Prostate gland (tissue), 2 donors: ENCODE results near the gene INSR. TPM values are rescaled to one million over a fixed set of nuclear protein-coding genes. Genes with fewer than 3 reads are reported as not detected.

ENCODE experiments used
- DNase-seq: peaks from one replicate; pipeline ENCODE4 v3.0.0-alpha.2; 2019; ENCODE audit warnings: low spot score
- H3K27ac ChIP-seq, 2 donors: fragments of 200-600 bp; sonication (generic); 2 replicates each; pipeline ENCODE4 v1.5.1; 2017 to 2019
- H3K27me3 ChIP-seq: fragments of 200-600 bp; sonication (generic); replicated peaks from 2 replicates; pipeline ENCODE4 v1.5.1; 2019; ENCODE audit not compliant: insufficient read depth
- H3K36me3 ChIP-seq, 2 donors: fragments of 200-600 bp; sonication (generic); 1 replicate in 1 of 2; 2 replicates in 1 of 2; pipeline versions ENCODE4 v1.5.1 to v1.8.1; 2017 to 2019
- H3K4me1 ChIP-seq: fragments of 200-600 bp; sonication (generic); replicated peaks from 2 replicates; pipeline ENCODE4 v1.5.1; 2019
- H3K4me3 ChIP-seq, 2 donors: fragments of 200-600 bp; sonication (generic); 2 replicates each; pipeline ENCODE4 v1.5.1; 2017 to 2019
- H3K9me3 ChIP-seq: fragments of 200-600 bp; sonication (generic); 2 replicates; pipeline ENCODE4 v1.5.1; 2017
- POLR2A ChIP-seq: fragments of 450-650 bp; IDR thresholded peaks from one replicate; pipeline ENCODE4 v1.6.1; 2016; ENCODE audit warnings: antibody characterized with exemption, mild to moderate bottlenecking
- POLR2AphosphoS5 ChIP-seq: sonication (generic); formaldehyde crosslinking; IDR thresholded peaks from one replicate; pipeline ENCODE4 v1.6.1; 2017; ENCODE audit warnings: antibody characterized with exemption
- WGBS: methylation state at CpG from one replicate; pipeline ENCODE4 v1.1.5; 2018; 5-methylcytosine and 5-hydroxymethylcytosine counted together
- intact Hi-C: fragments of 100-400 bp; cut with DNase I; formaldehyde crosslinking; loops from one replicate; pipeline ENCODE4 v1.14.2; 2022
- total RNA-seq, 2 donors: library from RNA; depleted of rRNA; stranded (reverse); fragments of >200 nt; gene quantifications; one replicate each; pipeline ENCODE4 v1.1.0, GENCODE V29; 2016
- TF ChIP-seq, protein P1 (sequence below), 4 experiments: fragments of 200-600 bp in 2 of 4; fragments of 450-650 bp in 2 of 4; sonication (generic) in 2 of 4; IDR thresholded peaks; 1 replicate in 3 of 4; 2 replicates in 1 of 4; pipeline ENCODE4 v1.5.1; 2016 to 2019; ENCODE audit warnings: antibody characterized with exemption in 4 of 4, mild to moderate bottlenecking in 2 of 4, moderate library complexity in 2 of 4

INSR gene
- total RNA-seq, 2 donors from 2014 or later: 51.2 to 124 TPM

DNA sequence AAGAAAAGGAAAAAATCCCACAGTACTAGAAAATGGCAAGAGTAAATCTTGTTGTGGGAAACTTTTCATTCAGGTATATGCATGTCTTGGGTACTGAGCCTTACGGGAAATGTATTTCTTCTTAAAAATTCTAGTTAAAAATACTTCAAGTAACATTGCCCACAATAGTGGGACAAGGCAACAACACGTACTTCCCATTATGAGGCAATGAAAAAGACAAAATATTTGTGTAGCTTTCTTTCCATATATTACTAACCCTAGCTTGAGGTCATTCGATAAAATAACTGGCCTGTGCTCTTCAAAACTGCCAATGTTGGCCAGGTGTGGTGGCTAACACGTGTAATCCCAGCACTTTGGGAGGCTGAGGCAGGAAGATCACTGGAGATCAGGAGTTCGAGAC lies 99.2 kb downstream of the INSR start:
- WGBS: 92% methylated on average over 5 of the region's 5 CpGs
- TF ChIP-seq, protein P1, sequence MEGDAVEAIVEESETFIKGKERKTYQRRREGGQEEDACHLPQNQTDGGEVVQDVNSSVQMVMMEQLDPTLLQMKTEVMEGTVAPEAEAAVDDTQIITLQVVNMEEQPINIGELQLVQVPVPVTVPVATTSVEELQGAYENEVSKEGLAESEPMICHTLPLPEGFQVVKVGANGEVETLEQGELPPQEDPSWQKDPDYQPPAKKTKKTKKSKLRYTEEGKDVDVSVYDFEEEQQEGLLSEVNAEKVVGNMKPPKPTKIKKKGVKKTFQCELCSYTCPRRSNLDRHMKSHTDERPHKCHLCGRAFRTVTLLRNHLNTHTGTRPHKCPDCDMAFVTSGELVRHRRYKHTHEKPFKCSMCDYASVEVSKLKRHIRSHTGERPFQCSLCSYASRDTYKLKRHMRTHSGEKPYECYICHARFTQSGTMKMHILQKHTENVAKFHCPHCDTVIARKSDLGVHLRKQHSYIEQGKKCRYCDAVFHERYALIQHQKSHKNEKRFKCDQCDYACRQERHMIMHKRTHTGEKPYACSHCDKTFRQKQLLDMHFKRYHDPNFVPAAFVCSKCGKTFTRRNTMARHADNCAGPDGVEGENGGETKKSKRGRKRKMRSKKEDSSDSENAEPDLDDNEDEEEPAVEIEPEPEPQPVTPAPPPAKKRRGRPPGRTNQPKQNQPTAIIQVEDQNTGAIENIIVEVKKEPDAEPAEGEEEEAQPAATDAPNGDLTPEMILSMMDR (IDR thresholded peaks at IDR 0.05): no peak
- TF ChIP-seq POLR2AphosphoS5 (no peak), POLR2A (no peak)

DNA sequence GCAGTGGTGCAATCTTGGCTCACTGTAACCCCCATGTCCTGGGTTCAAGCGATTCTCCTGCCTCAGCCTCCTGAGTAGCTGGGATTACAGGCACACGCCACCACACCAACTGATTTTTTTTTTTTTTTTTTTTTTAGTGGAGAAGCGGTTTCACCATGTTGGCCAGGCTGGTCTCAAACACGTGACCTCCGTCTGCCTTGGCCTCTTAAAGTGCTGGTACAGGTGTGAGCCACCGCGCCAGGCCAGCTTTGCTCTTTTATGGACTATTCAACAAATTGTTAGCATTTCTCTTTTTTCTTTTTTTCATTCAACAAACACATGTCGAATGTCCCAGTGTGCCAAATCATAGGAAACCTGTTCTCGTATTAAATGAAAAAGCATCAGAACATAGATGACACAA lies 99.6 kb downstream of the INSR start:
- Histone ChIP-seq H3K27me3 (no peaks in the 10 kb centered on the region), H3K4me3 (no peak overlapping the region), H3K4me1 (no peaks in the 10 kb centered on the region), H3K36me3 (no peaks in the 10 kb centered on the region), H3K27ac (no peak overlapping the region), H3K9me3 (no peaks in the 10 kb centered on the region)
- 93% methylated on average over 9 of the region's 9 CpGs for WGBS
- intact Hi-C loops: no loop called here
- TF ChIP-seq POLR2AphosphoS5 (no peak), POLR2A (no peak)
- TF ChIP-seq, protein P1 (IDR thresholded peaks at IDR 0.05): no peak
- DNase-seq: no peak

More for the DNA sequence above, 99.2 kb downstream of the INSR start:
- intact Hi-C loops: no loop called here
- Histone ChIP-seq H3K27me3 (no peaks in the 10 kb centered on the region), H3K27ac (no peak overlapping the region), H3K36me3 (no peaks in the 10 kb centered on the region), H3K4me1 (no peaks in the 10 kb centered on the region), H3K4me3 (no peak overlapping the region), H3K9me3 (no peaks in the 10 kb centered on the region)
- DNase-seq: no peak

DNA sequence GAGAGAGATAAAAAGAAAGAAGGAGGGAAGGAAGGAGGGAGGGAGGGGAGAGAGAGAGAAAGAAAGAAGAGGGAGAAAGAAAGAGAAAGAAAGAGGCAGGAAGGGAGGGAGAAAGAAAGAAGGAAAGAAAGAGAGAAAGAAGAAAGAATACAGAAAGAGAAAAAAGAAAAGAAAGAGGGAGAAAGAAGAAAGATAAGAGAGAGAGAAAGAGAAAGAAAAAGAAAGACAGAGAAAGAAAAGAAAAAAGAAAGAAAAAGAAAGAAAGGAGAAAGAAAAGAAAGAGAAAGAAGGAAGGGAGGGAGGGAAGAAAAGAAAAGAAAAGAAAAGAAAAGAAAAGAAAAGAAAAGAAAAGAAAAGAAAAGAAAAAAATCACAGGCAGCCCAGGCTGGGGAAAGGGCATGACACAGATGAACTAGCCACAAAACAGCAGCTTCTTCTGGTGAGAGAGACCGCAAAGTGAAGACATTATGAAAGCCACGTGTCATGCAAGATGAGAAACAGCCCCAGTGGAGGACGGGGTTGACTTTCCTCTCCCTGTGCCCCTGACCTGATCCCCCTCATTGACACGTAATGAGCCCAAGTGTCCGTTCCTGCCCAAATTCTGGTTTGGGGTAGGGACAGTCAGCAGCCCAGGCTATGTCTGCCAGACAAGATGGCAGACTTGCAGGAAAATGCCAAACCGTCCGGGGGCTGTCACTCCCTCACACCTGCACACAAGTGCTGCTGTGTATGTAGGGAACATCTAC lies 102.1 kb downstream of the INSR start:
- no peak for TF ChIP-seq POLR2A
- no peak for TF ChIP-seq POLR2AphosphoS5
- TF ChIP-seq, protein P1 (IDR thresholded peaks at IDR 0.05): no peak
- H3K9me3 ChIP-seq: no peaks in the 10 kb centered on the region
- WGBS: 54% methylated on average over 7 of the region's 7 CpGs
- no peaks in the 10 kb centered on the region for H3K4me1 ChIP-seq
- H3K27ac ChIP-seq: no peak overlapping the region
- H3K27me3 ChIP-seq: no peaks in the 10 kb centered on the region
- H3K36me3 ChIP-seq: no peaks in the 10 kb centered on the region
- intact Hi-C loops: no loop called here
- DNase-seq: no peak
- H3K4me3 ChIP-seq: no peak overlapping the region

DNA sequence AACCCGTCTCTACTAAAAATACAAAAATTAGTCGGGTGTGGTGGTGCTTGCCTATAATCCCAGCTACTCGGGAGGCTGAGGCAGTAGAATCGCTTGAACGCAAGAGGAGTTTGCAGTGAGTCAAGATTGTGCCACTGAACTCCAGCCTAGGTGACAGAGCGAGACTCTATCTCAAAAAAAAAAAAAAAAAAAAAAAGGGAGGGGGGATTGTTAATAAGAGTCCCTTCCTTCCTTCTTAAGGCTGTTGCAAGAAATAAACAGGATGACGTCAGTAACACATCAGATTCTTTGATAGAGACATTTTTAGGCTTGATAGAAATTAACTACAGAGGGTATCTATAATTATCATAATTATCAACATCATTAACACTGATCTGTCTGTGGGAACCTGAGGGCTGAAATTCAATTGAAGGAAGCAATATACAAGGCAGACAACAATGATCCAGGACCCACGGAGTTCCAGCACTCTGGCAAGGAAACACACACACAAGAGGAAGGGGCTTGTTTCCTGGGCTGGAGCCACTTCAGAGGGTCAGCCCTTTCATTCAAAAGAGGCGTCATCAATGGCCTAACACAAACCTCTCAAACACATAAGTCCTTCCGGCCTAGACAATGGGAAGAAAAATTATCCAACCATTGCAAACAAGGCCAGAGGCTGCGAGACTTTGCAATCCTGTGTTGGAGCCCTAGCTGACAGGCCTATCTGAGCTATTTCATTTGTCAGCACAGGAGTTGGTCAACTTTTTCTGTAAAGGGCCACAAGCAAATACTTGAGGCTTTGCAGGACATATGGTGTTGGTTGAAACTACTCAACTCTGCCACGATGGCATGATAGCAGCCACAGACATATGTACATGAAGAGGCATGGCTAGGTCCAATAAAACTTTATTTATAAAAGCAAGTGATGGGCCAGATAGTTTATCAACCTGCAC lies 105.2 kb downstream of the INSR start:
- TF ChIP-seq POLR2AphosphoS5: peak; percentile 17
- TF ChIP-seq, protein P1 (IDR thresholded peaks at IDR 0.05): no peak
- no peaks in the 10 kb centered on the region for H3K9me3 ChIP-seq
- H3K4me3 ChIP-seq: no peak overlapping the region
- no peaks in the 10 kb centered on the region for H3K4me1 ChIP-seq
- intact Hi-C loops: no loop called here
- no peak overlapping the region for H3K27ac ChIP-seq
- H3K36me3 ChIP-seq: no peaks in the 10 kb centered on the region
- WGBS: 81% methylated on average over 12 of the region's 12 CpGs
- no peak for DNase-seq
- H3K27me3 ChIP-seq: no peaks in the 10 kb centered on the region
